Liver (tissue), 9 donors: Measurements from ENCODE around the gene GAS7. TPM values are rescaled to one million over a fixed set of nuclear protein-coding genes. Genes with fewer than 3 reads are reported as not detected.

ENCODE experiments used
- DNase-seq: peaks from one replicate; pipeline ENCODE4 v3.0.0-alpha.2; 2017; ENCODE audit warnings: low spot score
- H3K27ac ChIP-seq, 2 donors: one replicate each; pipeline ENCODE4 v1.7.0; 2013; ENCODE audit warnings: inconsistent platforms in 2 of 2, low read length in 2 of 2, control low read depth in 1 of 2, low read depth in 1 of 2, mild to moderate bottlenecking in 1 of 2
- H3K27me3 ChIP-seq, 4 donors: one replicate each; pipeline versions ENCODE4 v1.6.1 to v1.7.0; 2013; ENCODE audit warnings: low read length in 3 of 4, inconsistent platforms in 1 of 4, mild to moderate bottlenecking in 1 of 4, moderate library complexity in 1 of 4; ENCODE audit not compliant: control insufficient read depth in 4 of 4, insufficient read depth in 4 of 4
- H3K36me3 ChIP-seq, 4 donors: one replicate each; pipeline versions ENCODE4 v1.6.1 to v1.7.0; 2013; ENCODE audit warnings: low read length in 3 of 4, mild to moderate bottlenecking in 3 of 4, low read depth in 1 of 4, moderate library complexity in 1 of 4; ENCODE audit not compliant: control insufficient read depth in 4 of 4, insufficient read depth in 3 of 4
- H3K4me1 ChIP-seq, 4 donors: one replicate each; pipeline versions ENCODE4 v1.6.1 to v1.7.0; 2013; ENCODE audit warnings: low read length in 3 of 4, mild to moderate bottlenecking in 3 of 4, moderate library complexity in 1 of 4; ENCODE audit not compliant: control insufficient read depth in 4 of 4, insufficient read depth in 4 of 4
- H3K4me3 ChIP-seq, 3 donors: one replicate each; pipeline versions ENCODE4 v1.6.1 to v1.7.0; 2013; ENCODE audit warnings: low read length in 3 of 3, control low read depth in 1 of 3, low read depth in 1 of 3, mild to moderate bottlenecking in 1 of 3
- H3K9ac ChIP-seq, 2 donors: one replicate each; pipeline ENCODE4 v1.7.0; 2013; ENCODE audit warnings: low read length in 2 of 2, mild to moderate bottlenecking in 2 of 2, moderate library complexity in 2 of 2, control low read depth in 1 of 2, low read depth in 1 of 2
- H3K9me3 ChIP-seq, 4 donors: one replicate each; pipeline versions ENCODE4 v1.6.1 to v1.7.0; 2013; ENCODE audit warnings: low read length in 3 of 4; ENCODE audit not compliant: control insufficient read depth in 4 of 4
- EGR1 ChIP-seq, 2 donors: IDR thresholded peaks; 2 replicates each; pipeline ENCODE4 v1.6.1; 2016 to 2018; ENCODE audit warnings: antibody characterized with exemption in 2 of 2, low read depth in 2 of 2
- FOXA1 ChIP-seq: IDR thresholded peaks from 2 replicates; pipeline ENCODE4 v1.6.1; 2016; ENCODE audit warnings: antibody characterized with exemption
- FOXA2 ChIP-seq: IDR thresholded peaks from 2 replicates; pipeline ENCODE4 v1.6.1; 2016; ENCODE audit warnings: antibody characterized with exemption
- HNF4A ChIP-seq, 2 donors: conservative IDR thresholded peaks; 2 replicates each; pipeline ENCODE4 v1.6.1; 2016; ENCODE audit warnings: antibody characterized with exemption in 2 of 2, mild to moderate bottlenecking in 2 of 2
- JUND ChIP-seq, 2 donors: IDR thresholded peaks; 2 replicates each; pipeline ENCODE4 v1.6.1; 2016; ENCODE audit warnings: antibody characterized with exemption in 2 of 2
- NR2F2 ChIP-seq: IDR thresholded peaks from 2 replicates; pipeline ENCODE4 v1.6.1; 2016; ENCODE audit warnings: antibody characterized with exemption
- RAD21 ChIP-seq, 2 donors: IDR thresholded peaks; 2 replicates each; pipeline ENCODE4 v1.6.1; 2016; ENCODE audit warnings: antibody characterized with exemption in 2 of 2, mild to moderate bottlenecking in 2 of 2
- RXRA ChIP-seq, 2 donors: IDR thresholded peaks; 2 replicates each; pipeline ENCODE4 v1.6.1; 2017 to 2018; ENCODE audit warnings: antibody characterized with exemption in 2 of 2, mild to moderate bottlenecking in 1 of 2
- SP1 ChIP-seq: IDR thresholded peaks from 2 replicates; pipeline ENCODE4 v1.6.1; 2018; ENCODE audit warnings: antibody characterized with exemption, mild to moderate bottlenecking
- TAF1 ChIP-seq: conservative IDR thresholded peaks from 2 replicates; pipeline ENCODE4 v1.6.1; 2016; ENCODE audit warnings: antibody characterized with exemption, mild to moderate bottlenecking
- YY1 ChIP-seq: IDR thresholded peaks from 2 replicates; pipeline ENCODE4 v1.6.1; 2016; ENCODE audit warnings: antibody characterized with exemption, mild to moderate bottlenecking
- WGBS: extraction: QIAGEN DNeasy Blood & Tissue Kit; methylation state at CpG from one replicate; pipeline ENCODE4 v1.1.7; 2013; 5-methylcytosine and 5-hydroxymethylcytosine counted together
- polyA plus RNA-seq, 2 donors: library from polyadenylated mRNA; stranded (reverse) in 1 of 2; unstranded in 1 of 2; fragments of 200-250 nt in 1 of 2; fragments of >200 nt in 1 of 2; fragmentation: Nextera tagmentation in 1 of 2; extraction: Ambion mirVana in 1 of 2; gene quantifications; one replicate each; pipeline versions ENCODE4 v1.2.1 to v1.2.3, GENCODE V29; 2013 to 2015
- total RNA-seq, 2 donors: library from RNA; depleted of rRNA; stranded (reverse); fragments of >200 nt; gene quantifications; one replicate each; pipeline ENCODE4 v1.2.3, GENCODE V29; 2014
- TF ChIP-seq, protein P1 (sequence below): fragments of 150-350 bp; IDR thresholded peaks from 2 replicates; pipeline ENCODE4 v1.5.1; 2017; ENCODE audit warnings: improper control_type of control experiment, low read depth, low read length; ENCODE audit not compliant: missing input control
- TF ChIP-seq, protein P2 (sequence below): IDR thresholded peaks from 2 replicates; pipeline ENCODE4 v1.6.1; 2016; ENCODE audit warnings: antibody characterized with exemption
- TF ChIP-seq, protein P3 (sequence below): IDR thresholded peaks from 2 replicates; pipeline ENCODE4 v1.6.1; 2016; ENCODE audit warnings: antibody characterized with exemption
- TF ChIP-seq, protein P4 (sequence below): IDR thresholded peaks from 2 replicates; pipeline ENCODE4 v1.6.1; 2016; ENCODE audit warnings: antibody characterized with exemption
- TF ChIP-seq, protein P5 (sequence below): IDR thresholded peaks from 2 replicates; pipeline ENCODE4 v1.6.1; 2016; ENCODE audit warnings: antibody characterized with exemption, mild to moderate bottlenecking
- donor health status: healthy.
- donor health status: healthy.
- donor health status: healthy.
- donor health status: healthy.
- donor health status: healthy.

Gene GAS7
- total and polyA plus RNA-seq, 4 donors: 0.79 to 6.1 (median 2.5) TPM

DNA sequence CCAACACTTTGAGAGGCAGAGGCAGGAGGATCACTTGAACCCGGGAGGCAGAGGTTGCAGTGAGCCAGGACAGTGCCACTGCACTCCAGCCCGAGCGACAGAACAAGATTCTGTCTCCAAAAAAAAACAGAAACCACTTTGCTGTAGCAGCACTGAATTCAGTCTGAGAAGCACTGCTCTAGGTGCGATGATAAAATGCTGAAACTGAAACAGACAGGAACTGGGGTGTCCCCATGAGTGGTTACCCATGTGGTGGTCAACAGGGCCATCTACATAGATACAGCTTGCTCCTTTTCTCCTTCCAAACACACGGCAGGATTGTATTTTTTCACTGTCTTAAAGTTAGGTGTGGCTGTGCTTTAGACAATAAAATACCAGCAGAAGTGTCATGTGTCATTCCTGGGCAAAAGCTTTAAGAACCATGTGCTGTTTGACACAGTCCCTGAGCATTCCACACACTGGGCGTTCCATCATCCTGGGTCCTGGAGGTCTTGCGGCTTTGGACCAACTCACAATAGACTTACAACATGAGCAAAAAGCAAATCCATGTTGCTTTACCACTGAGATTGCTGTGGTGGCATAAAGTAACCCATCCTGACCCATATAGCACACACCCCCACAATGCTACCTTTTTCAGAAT lies 11.5 kb downstream of the GAS7 start:
- WGBS: 70% methylated on average over 7 of the region's 7 CpGs
- no peaks in the 10 kb centered on the region for H3K27me3 ChIP-seq
- no peak overlapping the region for H3K9ac ChIP-seq
- TF ChIP-seq EGR1 (IDR thresholded peaks at IDR 0.05; ENCODE audit: low read depth in 2 of 2): no peak
- TF ChIP-seq, protein P1, sequence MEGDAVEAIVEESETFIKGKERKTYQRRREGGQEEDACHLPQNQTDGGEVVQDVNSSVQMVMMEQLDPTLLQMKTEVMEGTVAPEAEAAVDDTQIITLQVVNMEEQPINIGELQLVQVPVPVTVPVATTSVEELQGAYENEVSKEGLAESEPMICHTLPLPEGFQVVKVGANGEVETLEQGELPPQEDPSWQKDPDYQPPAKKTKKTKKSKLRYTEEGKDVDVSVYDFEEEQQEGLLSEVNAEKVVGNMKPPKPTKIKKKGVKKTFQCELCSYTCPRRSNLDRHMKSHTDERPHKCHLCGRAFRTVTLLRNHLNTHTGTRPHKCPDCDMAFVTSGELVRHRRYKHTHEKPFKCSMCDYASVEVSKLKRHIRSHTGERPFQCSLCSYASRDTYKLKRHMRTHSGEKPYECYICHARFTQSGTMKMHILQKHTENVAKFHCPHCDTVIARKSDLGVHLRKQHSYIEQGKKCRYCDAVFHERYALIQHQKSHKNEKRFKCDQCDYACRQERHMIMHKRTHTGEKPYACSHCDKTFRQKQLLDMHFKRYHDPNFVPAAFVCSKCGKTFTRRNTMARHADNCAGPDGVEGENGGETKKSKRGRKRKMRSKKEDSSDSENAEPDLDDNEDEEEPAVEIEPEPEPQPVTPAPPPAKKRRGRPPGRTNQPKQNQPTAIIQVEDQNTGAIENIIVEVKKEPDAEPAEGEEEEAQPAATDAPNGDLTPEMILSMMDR: no peak
- TF ChIP-seq, protein P2, sequence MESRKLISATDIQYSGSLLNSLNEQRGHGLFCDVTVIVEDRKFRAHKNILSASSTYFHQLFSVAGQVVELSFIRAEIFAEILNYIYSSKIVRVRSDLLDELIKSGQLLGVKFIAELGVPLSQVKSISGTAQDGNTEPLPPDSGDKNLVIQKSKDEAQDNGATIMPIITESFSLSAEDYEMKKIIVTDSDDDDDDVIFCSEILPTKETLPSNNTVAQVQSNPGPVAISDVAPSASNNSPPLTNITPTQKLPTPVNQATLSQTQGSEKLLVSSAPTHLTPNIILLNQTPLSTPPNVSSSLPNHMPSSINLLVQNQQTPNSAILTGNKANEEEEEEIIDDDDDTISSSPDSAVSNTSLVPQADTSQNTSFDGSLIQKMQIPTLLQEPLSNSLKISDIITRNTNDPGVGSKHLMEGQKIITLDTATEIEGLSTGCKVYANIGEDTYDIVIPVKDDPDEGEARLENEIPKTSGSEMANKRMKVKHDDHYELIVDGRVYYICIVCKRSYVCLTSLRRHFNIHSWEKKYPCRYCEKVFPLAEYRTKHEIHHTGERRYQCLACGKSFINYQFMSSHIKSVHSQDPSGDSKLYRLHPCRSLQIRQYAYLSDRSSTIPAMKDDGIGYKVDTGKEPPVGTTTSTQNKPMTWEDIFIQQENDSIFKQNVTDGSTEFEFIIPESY: no peak
- TF ChIP-seq RAD21 (IDR thresholded peaks at IDR 0.05): no peak
- TF ChIP-seq NR2F2: no peak
- no peak for TF ChIP-seq RXRA (IDR thresholded peaks at IDR 0.05)
- TF ChIP-seq HNF4A (conservative IDR thresholded peaks at IDR 0.05): no peak
- TF ChIP-seq FOXA1: no peak
- TF ChIP-seq TAF1: no peak
- H3K4me3 ChIP-seq: no peak overlapping the region
- no peaks in the 10 kb centered on the region for H3K9me3 ChIP-seq
- no peak overlapping the region for H3K27ac ChIP-seq
- no peaks in the 10 kb centered on the region for H3K36me3 ChIP-seq
- H3K4me1 ChIP-seq: no peaks in the 10 kb centered on the region
- no peak for DNase-seq

DNA sequence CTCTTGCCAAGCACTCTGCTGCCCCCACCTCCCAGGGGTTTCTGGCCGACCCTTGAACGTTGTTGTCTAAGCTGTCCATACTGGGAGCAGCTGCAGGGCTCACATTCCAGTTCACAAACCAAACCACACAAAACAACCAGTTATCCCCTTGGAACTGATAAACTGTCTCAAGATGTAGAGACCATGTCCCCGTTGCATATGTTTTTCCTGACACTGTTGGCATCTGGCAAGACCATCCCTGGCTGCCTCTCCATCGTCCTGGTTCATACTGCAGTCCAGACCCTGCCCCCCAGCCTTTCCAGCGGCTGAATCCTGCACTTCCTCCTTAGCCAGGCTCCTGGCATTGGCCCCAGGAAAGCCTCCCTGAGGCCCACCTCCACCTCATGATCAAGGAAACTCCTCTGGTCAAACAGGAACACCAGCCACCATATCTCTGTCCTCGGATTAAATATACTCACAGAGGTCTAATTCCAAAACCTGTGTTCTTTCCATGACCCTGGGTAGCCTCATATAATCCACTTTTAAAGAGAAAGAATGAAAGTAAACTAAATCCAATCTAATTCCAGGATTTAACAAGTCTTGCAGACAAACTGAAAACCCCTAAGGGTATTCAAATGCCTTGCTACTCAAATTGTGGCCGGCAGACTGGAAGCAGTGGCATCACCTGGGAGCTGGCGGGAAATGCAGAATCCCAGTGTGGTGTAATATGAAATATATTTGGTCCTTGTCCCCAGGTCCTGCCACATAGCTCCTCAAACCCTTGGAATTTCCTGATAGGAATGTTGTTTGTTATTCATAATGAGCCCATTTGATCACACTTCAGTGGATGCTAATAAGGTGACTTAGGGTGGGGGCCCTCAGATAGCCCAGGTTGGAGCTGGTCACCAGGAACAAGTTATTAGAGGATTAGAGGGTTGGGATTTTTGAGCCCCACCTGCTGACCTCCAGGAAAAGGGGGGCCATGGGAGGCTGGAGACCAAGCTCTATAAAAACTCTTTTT lies 14.2 kb downstream of the GAS7 start:
- 53% methylated on average over 8 of the region's 8 CpGs for WGBS
- Histone ChIP-seq H3K9ac (no peak overlapping the region), H3K27ac (no peak overlapping the region), H3K27me3 (no peaks in the 10 kb centered on the region), H3K4me1 (no peaks in the 10 kb centered on the region), H3K4me3 (no peak overlapping the region), H3K36me3 (no peaks in the 10 kb centered on the region), H3K9me3 (no peaks in the 10 kb centered on the region)
- TF ChIP-seq, protein P3, sequence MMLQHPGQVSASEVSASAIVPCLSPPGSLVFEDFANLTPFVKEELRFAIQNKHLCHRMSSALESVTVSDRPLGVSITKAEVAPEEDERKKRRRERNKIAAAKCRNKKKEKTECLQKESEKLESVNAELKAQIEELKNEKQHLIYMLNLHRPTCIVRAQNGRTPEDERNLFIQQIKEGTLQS: no peak
- no peak for TF ChIP-seq NR2F2
- no peak for TF ChIP-seq TAF1
- TF ChIP-seq RXRA (IDR thresholded peaks at IDR 0.05): no peak
- no peak for TF ChIP-seq FOXA1
- TF ChIP-seq SP1: no peak
- no peak for TF ChIP-seq HNF4A (conservative IDR thresholded peaks at IDR 0.05)
- TF ChIP-seq, protein P4, sequence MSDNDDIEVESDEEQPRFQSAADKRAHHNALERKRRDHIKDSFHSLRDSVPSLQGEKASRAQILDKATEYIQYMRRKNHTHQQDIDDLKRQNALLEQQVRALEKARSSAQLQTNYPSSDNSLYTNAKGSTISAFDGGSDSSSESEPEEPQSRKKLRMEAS: no peak
- TF ChIP-seq, protein P5, sequence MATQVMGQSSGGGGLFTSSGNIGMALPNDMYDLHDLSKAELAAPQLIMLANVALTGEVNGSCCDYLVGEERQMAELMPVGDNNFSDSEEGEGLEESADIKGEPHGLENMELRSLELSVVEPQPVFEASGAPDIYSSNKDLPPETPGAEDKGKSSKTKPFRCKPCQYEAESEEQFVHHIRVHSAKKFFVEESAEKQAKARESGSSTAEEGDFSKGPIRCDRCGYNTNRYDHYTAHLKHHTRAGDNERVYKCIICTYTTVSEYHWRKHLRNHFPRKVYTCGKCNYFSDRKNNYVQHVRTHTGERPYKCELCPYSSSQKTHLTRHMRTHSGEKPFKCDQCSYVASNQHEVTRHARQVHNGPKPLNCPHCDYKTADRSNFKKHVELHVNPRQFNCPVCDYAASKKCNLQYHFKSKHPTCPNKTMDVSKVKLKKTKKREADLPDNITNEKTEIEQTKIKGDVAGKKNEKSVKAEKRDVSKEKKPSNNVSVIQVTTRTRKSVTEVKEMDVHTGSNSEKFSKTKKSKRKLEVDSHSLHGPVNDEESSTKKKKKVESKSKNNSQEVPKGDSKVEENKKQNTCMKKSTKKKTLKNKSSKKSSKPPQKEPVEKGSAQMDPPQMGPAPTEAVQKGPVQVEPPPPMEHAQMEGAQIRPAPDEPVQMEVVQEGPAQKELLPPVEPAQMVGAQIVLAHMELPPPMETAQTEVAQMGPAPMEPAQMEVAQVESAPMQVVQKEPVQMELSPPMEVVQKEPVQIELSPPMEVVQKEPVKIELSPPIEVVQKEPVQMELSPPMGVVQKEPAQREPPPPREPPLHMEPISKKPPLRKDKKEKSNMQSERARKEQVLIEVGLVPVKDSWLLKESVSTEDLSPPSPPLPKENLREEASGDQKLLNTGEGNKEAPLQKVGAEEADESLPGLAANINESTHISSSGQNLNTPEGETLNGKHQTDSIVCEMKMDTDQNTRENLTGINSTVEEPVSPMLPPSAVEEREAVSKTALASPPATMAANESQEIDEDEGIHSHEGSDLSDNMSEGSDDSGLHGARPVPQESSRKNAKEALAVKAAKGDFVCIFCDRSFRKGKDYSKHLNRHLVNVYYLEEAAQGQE: no peak
- TF ChIP-seq, protein P1: no peak
- TF ChIP-seq RAD21 (IDR thresholded peaks at IDR 0.05): no peak
- no peak for TF ChIP-seq EGR1 (IDR thresholded peaks at IDR 0.05; ENCODE audit: low read depth in 2 of 2)
- TF ChIP-seq JUND (IDR thresholded peaks at IDR 0.05): no peak
- TF ChIP-seq YY1: no peak
- TF ChIP-seq FOXA2: no peak
- no peak for DNase-seq
